BE2C (cell line): ENCODE data around the gene NAPSA.
"Not testable (repeated sequence)": the region's sequence is repeated elsewhere in the genome, so short reads cannot be mapped to it uniquely, and the experiment has no call there.

Source experiments
- DNase-seq: peaks from one replicate; pipeline ENCODE4 v3.0.0-alpha.2; 2020
- H3K27me3 ChIP-seq: fragments of 250-450 bp; sonication (Bioruptor Pico); 2 replicates; pipeline ENCODE4 v1.5.1; 2020; ENCODE audit warnings: mild to moderate bottlenecking
- H3K36me3 ChIP-seq: fragments of 250-450 bp; sonication (Bioruptor Pico); 2 replicates; pipeline ENCODE4 v1.5.1; 2020; ENCODE audit warnings: mild to moderate bottlenecking
- H3K4me1 ChIP-seq: fragments of 250-450 bp; sonication (Bioruptor Pico); 2 replicates; pipeline ENCODE4 v1.5.1; 2020
- H3K4me3 ChIP-seq: 2 replicates; pipeline ENCODE4 v1.5.1; 2011; ENCODE audit warnings: low read depth, low read length
- H3K9me3 ChIP-seq: fragments of 250-450 bp; sonication (Bioruptor Pico); 2 replicates; pipeline ENCODE4 v1.5.1; 2020
- CTCF ChIP-seq: IDR thresholded peaks from 2 replicates; pipeline ENCODE4 v1.5.1; 2012; ENCODE audit warnings: mild to moderate bottlenecking, low read depth, low read length

Gene NAPSA

GRCh38 chr19:50340331-50340730, 25.1 kb downstream of the NAPSA start:
- no peaks in the 10 kb centered on the region for H3K27me3 ChIP-seq
- H3K36me3 ChIP-seq = no peaks in the 10 kb centered on the region
- no peaks in the 10 kb centered on the region for H3K9me3 ChIP-seq
- DNase-seq = no peak
- H3K4me1 ChIP-seq = no peaks in the 10 kb centered on the region
- no peak overlapping the region for H3K4me3 ChIP-seq
- no peak for TF ChIP-seq CTCF

- H3K9me3 ChIP-seq, H3K36me3 ChIP-seq, H3K4me3 ChIP-seq, H3K27me3 ChIP-seq, DNase-seq, H3K4me1 ChIP-seq: not testable (repeated sequence)
Measured at GRCh38 chr19:50337031-50337430, 28.4 kb downstream of the NAPSA start.

- TF ChIP-seq CTCF = no peak
- Histone ChIP-seq H3K36me3 (no peaks in the 10 kb centered on the region), H3K9me3 (no peaks in the 10 kb centered on the region), H3K27me3 (no peaks in the 10 kb centered on the region), H3K4me3 (no peak overlapping the region), H3K4me1 (no peaks in the 10 kb centered on the region)
- DNase-seq = no peak
Measured at GRCh38 chr19:50334741-50335421, 30.6 kb downstream of the NAPSA start.

- no peak for TF ChIP-seq CTCF
- Histone ChIP-seq H3K4me1 (no peaks in the 10 kb centered on the region), H3K36me3 (no peaks in the 10 kb centered on the region), H3K27me3 (no peaks in the 10 kb centered on the region), H3K4me3 (peak overlapping the region; percentile 65), H3K9me3 (no peaks in the 10 kb centered on the region)
- peak; percentile 81 for DNase-seq
Measured at GRCh38 chr19:50333737-50334617, 31.5 kb downstream of the NAPSA start.

GRCh38 chr19:50333235-50333736, 32.2 kb downstream of the NAPSA start:
- Histone ChIP-seq H3K36me3 (no peaks in the 10 kb centered on the region), H3K27me3 (no peaks in the 10 kb centered on the region), H3K4me3 (peak overlapping the region; percentile 65), H3K9me3 (no peaks in the 10 kb centered on the region), H3K4me1 (no peaks in the 10 kb centered on the region)
- peak; percentile 5; the same call in 1 of the 2 replicates for TF ChIP-seq CTCF
- DNase-seq = peak; percentile 92

GRCh38 chr19:50332244-50333038, 33.0 kb downstream of the NAPSA start:
- Histone ChIP-seq H3K27me3 (no peaks in the 10 kb centered on the region), H3K4me3 (no peak overlapping the region), H3K9me3 (no peaks in the 10 kb centered on the region), H3K36me3 (no peaks in the 10 kb centered on the region), H3K4me1 (no peaks in the 10 kb centered on the region)
- no peak for DNase-seq
- TF ChIP-seq CTCF = no peak
